HepG2 (cell line): ENCODE data around the gene ATG13. TPM values are rescaled to one million over a fixed set of nuclear protein-coding genes. Genes with fewer than 3 reads are reported as not detected.

Source experiments
- EED ChIP-seq: sonication (generic); formaldehyde crosslinking; IDR thresholded peaks from 2 replicates; pipeline ENCODE4 v1.5.0; 2020; ENCODE audit warnings: mild to moderate bottlenecking, missing genetic modification reagents
- HNRNPL ChIP-seq: fragments of 200-400 bp; formaldehyde crosslinking; IDR thresholded peaks from 2 replicates; pipeline ENCODE4 v1.6.1; 2017; ENCODE audit warnings: mild to moderate bottlenecking, low read depth, low read length
- ISL2 ChIP-seq: sonication (generic); formaldehyde crosslinking; IDR thresholded peaks from 2 replicates; pipeline ENCODE4 v1.5.0; 2020; ENCODE audit warnings: missing genetic modification reagents
- MAX ChIP-seq: IDR thresholded peaks from 2 replicates; pipeline ENCODE4 v1.6.1; 2012; ENCODE audit warnings: inconsistent platforms
- MIER3 ChIP-seq: IDR thresholded peaks from 2 replicates; pipeline ENCODE4 v1.6.1; 2016; ENCODE audit warnings: missing compliant biosample characterization, borderline replicate concordance
- PAX8 ChIP-seq: sonication (generic); formaldehyde crosslinking; IDR thresholded peaks from 2 replicates; pipeline ENCODE4 v1.8.0; 2022; ENCODE audit warnings: mild to moderate bottlenecking, missing genetic modification reagents, borderline replicate concordance
- POLR2A ChIP-seq, 2 experiments: IDR thresholded peaks; 2 replicates each; pipeline ENCODE4 v1.6.1; 2011; ENCODE audit warnings: low read depth in 2 of 2, low read length in 2 of 2, mild to moderate bottlenecking in 1 of 2, moderate library complexity in 1 of 2; ENCODE audit not compliant: insufficient read depth in 1 of 2
- ZFX ChIP-seq: sonication (generic); formaldehyde crosslinking; IDR thresholded peaks from 2 replicates; pipeline ENCODE4 v1.4.0; 2020; ENCODE audit warnings: mild to moderate bottlenecking, low read depth, missing genetic modification reagents, moderate library complexity
- ZFYVE20 ChIP-seq: sonication (generic); formaldehyde crosslinking; IDR thresholded peaks from 2 replicates; pipeline ENCODE4 v1.8.0; 2023; ENCODE audit warnings: low read depth, mild to moderate bottlenecking, moderate library complexity, missing genetic modification reagents, borderline replicate concordance
- ZNF44 ChIP-seq: sonication (generic); formaldehyde crosslinking; IDR thresholded peaks from 2 replicates; pipeline ENCODE4 v1.5.1; 2020; ENCODE audit warnings: mild to moderate bottlenecking, missing genetic modification reagents
- ZNF550 ChIP-seq: sonication (generic); formaldehyde crosslinking; IDR thresholded peaks from 2 replicates; pipeline ENCODE4 v1.4.0; 2020; ENCODE audit warnings: mild to moderate bottlenecking, missing genetic modification reagents, borderline replicate concordance
- ZNF768 ChIP-seq: sonication (generic); formaldehyde crosslinking; IDR thresholded peaks from 2 replicates; pipeline ENCODE4 v1.4.0; 2020; ENCODE audit warnings: missing genetic modification reagents
- polyA plus RNA-seq, 8 experiments: library from polyadenylated mRNA; depleted of rRNA in 3 of 8; stranded (reverse) in 7 of 8; unstranded in 1 of 8; fragments of >200 nt; fragmentation: Illumina TruSeq in 4 of 8; extraction: Trizol in 4 of 8; gene quantifications; 2 replicates each; pipeline versions ENCODE4 v1.2.1 to v1.2.3, GENCODE V29; 2011 to 2016; ENCODE audit warnings: low read depth in 4 of 8, missing spikeins in 1 of 8, mixed read lengths in 1 of 8; ENCODE audit not compliant: insufficient read depth in 1 of 8
- total RNA-seq, 5 experiments: library from RNA; depleted of rRNA; stranded (reverse); fragments of >200 nt; fragmentation: Illumina TruSeq; extraction: Trizol; gene quantifications; 2 replicates each; pipeline ENCODE4 v1.2.3, GENCODE V29; 2016; ENCODE audit warnings: low read depth in 1 of 5
- TF ChIP-seq, protein P1 (sequence below): sonication (generic); formaldehyde crosslinking; IDR thresholded peaks from 2 replicates; pipeline ENCODE4 v1.8.0; 2022; ENCODE audit warnings: low read depth, missing genetic modification reagents
- TF ChIP-seq, protein P2 (sequence below): IDR thresholded peaks from 2 replicates; pipeline ENCODE4 v1.6.1; 2016; ENCODE audit warnings: mild to moderate bottlenecking
- TF ChIP-seq, protein P3 (sequence below): sonication (generic); formaldehyde crosslinking; IDR thresholded peaks from 2 replicates; pipeline ENCODE4 v1.4.0; 2020; ENCODE audit warnings: missing genetic modification reagents

Gene ATG13
- total and polyA plus RNA-seq, 2 of the 13 experiments (the other 11 are each of a cell fraction or from before 2014, with no cell fraction given) = 55.0 to 77.3 TPM

DNA sequence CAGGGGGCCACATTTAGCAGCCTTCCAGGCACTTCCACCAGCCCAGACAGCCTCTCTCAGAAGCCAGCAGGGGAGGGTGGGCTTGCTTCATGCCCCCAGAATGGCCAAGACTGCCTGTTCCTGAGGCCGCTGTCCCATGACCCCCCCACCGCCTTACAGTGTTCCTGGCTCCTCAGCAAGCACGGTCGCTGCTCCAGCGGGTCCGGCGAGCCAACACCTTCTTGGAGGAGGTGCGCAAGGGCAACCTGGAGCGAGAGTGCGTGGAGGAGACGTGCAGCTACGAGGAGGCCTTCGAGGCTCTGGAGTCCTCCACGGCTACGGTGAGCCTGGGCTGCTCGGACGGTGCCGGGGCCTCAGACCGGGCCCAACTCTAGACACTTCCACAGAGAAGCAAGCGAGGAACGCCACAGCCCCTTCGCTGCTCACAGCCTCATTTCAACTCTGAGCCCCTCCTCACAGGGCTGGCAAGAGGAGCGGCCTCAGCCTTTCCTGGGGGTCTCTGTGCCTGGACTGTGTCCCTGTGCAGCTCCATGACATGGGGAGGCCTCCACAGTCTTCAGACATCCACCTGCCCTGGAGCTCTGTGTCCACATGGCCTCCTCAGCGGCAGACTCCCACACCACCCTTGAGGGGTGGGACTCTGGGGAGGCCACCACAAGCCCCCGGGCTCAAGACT, 102.3 kb downstream of the ATG13 start (continued):
- TF ChIP-seq MAX (peak; percentile 68; the same call in 1 of the 2 replicates), ZNF44 (0 out of 2 replicates have a peak, but pooled peaks have one; percentile 61), MIER3 (CRISPR knock-in tag) (no peak), HNRNPL (0 out of 2 replicates have a peak, but pooled peaks have one; percentile 27), POLR2A (IDR thresholded peaks at IDR 0.05; ENCODE audit: insufficient read depth in 1 of 2, low read depth in 2 of 2, low read length in 2 of 2) (peak in 1 of 2 experiments; percentile 47; a peak in 1 of 4 replicates), PAX8 (CRISPR knock-in tag) (0 out of 2 replicates have a peak, but pooled peaks have one; percentile 13), ZFX (CRISPR knock-in tag) (peak; percentile 72), EED (CRISPR knock-in tag) (peak; percentile 26; the same call in 1 of the 2 replicates), ZFYVE20 (CRISPR knock-in tag) (0 out of 2 replicates have a peak, but pooled peaks have one; percentile 40), ZNF550 (CRISPR knock-in tag) (no peak), ISL2 (CRISPR knock-in tag) (no peak), ZNF768 (CRISPR knock-in tag) (no peak)
- TF ChIP-seq, protein P1, sequence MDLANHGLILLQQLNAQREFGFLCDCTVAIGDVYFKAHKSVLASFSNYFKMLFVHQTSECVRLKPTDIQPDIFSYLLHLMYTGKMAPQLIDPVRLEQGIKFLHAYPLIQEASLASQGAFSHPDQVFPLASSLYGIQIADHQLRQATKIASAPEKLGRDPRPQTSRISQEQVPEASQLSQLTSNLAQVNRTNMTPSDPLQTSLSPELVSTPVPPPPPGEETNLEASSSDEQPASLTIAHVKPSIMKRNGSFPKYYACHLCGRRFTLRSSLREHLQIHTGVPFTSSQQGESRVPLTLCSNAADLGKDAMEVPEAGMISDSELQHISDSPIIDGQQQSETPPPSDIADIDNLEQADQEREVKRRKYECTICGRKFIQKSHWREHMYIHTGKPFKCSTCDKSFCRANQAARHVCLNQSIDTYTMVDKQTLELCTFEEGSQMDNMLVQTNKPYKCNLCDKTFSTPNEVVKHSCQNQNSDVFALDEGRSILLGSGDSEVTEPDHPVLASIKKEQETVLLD (CRISPR knock-in tag) = 0 out of 2 replicates have a peak, but pooled peaks have one; percentile 1
- TF ChIP-seq, protein P2, sequence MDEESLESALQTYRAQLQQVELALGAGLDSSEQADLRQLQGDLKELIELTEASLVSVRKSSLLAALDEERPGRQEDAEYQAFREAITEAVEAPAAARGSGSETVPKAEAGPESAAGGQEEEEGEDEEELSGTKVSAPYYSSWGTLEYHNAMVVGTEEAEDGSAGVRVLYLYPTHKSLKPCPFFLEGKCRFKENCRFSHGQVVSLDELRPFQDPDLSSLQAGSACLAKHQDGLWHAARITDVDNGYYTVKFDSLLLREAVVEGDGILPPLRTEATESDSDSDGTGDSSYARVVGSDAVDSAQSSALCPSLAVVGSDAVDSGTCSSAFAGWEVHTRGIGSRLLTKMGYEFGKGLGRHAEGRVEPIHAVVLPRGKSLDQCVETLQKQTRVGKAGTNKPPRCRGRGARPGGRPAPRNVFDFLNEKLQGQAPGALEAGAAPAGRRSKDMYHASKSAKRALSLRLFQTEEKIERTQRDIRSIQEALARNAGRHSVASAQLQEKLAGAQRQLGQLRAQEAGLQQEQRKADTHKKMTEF (CRISPR knock-in tag) = peak; percentile 4; the same call in 1 of the 2 replicates
- TF ChIP-seq, protein P3, sequence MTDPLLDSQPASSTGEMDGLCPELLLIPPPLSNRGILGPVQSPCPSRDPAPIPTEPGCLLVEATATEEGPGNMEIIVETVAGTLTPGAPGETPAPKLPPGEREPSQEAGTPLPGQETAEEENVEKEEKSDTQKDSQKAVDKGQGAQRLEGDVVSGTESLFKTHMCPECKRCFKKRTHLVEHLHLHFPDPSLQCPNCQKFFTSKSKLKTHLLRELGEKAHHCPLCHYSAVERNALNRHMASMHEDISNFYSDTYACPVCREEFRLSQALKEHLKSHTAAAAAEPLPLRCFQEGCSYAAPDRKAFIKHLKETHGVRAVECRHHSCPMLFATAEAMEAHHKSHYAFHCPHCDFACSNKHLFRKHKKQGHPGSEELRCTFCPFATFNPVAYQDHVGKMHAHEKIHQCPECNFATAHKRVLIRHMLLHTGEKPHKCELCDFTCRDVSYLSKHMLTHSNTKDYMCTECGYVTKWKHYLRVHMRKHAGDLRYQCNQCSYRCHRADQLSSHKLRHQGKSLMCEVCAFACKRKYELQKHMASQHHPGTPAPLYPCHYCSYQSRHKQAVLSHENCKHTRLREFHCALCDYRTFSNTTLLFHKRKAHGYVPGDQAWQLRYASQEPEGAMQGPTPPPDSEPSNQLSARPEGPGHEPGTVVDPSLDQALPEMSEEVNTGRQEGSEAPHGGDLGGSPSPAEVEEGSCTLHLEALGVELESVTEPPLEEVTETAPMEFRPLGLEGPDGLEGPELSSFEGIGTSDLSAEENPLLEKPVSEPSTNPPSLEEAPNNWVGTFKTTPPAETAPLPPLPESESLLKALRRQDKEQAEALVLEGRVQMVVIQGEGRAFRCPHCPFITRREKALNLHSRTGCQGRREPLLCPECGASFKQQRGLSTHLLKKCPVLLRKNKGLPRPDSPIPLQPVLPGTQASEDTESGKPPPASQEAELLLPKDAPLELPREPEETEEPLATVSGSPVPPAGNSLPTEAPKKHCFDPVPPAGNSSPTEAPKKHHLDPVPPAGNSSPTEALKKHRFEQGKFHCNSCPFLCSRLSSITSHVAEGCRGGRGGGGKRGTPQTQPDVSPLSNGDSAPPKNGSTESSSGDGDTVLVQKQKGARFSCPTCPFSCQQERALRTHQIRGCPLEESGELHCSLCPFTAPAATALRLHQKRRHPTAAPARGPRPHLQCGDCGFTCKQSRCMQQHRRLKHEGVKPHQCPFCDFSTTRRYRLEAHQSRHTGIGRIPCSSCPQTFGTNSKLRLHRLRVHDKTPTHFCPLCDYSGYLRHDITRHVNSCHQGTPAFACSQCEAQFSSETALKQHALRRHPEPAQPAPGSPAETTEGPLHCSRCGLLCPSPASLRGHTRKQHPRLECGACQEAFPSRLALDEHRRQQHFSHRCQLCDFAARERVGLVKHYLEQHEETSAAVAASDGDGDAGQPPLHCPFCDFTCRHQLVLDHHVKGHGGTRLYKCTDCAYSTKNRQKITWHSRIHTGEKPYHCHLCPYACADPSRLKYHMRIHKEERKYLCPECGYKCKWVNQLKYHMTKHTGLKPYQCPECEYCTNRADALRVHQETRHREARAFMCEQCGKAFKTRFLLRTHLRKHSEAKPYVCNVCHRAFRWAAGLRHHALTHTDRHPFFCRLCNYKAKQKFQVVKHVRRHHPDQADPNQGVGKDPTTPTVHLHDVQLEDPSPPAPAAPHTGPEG (CRISPR knock-in tag) = no peak
